HepG2 (cell line): Measurements from ENCODE around the gene MTTP. TPM values are rescaled to one million over a fixed set of nuclear protein-coding genes. Genes with fewer than 3 reads are reported as not detected.
A peak's percentile ranks its signal among the peaks of the same experiment; 100 is the strongest.

Experiments
- ARID3A ChIP-seq: IDR thresholded peaks from 2 replicates; pipeline ENCODE4 v1.6.1; 2012; ENCODE audit warnings: low read depth, low read length, improper control_type of control experiment
- CAMTA2 ChIP-seq: sonication (generic); formaldehyde crosslinking; IDR thresholded peaks from 2 replicates; pipeline ENCODE4 v1.4.0; 2020; ENCODE audit warnings: mild to moderate bottlenecking, missing genetic modification reagents, borderline replicate concordance
- CBX1 ChIP-seq: IDR thresholded peaks from one replicate; pipeline ENCODE4 v1.6.1; 2016; ENCODE audit warnings: antibody characterized with exemption, low read depth
- EZH2 ChIP-seq: conservative IDR thresholded peaks from 2 replicates; pipeline ENCODE4 v1.6.1; 2012; ENCODE audit warnings: mild to moderate bottlenecking, low read depth, low read length, moderate library complexity
- GZF1 ChIP-seq: sonication (generic); formaldehyde crosslinking; IDR thresholded peaks from 2 replicates; pipeline ENCODE4 v1.5.1; 2020; ENCODE audit warnings: mild to moderate bottlenecking, missing genetic modification reagents
- JUND ChIP-seq: sonication (generic); formaldehyde crosslinking; IDR thresholded peaks from 2 replicates; pipeline ENCODE4 v1.8.0; 2022; ENCODE audit warnings: mild to moderate bottlenecking, missing genetic modification reagents
- KDM1A ChIP-seq: IDR thresholded peaks from 2 replicates; pipeline ENCODE4 v1.6.1; 2016; ENCODE audit warnings: missing compliant biosample characterization
- KLF6 ChIP-seq: IDR thresholded peaks from 2 replicates; pipeline ENCODE4 v1.8.0; 2016; ENCODE audit warnings: missing biosample characterization, missing genetic modification reagents
- MXD3 ChIP-seq: IDR thresholded peaks from 2 replicates; pipeline ENCODE4 v1.6.1; 2016; ENCODE audit warnings: mild to moderate bottlenecking, missing biosample characterization, missing genetic modification reagents
- NFAT5 ChIP-seq: sonication (generic); formaldehyde crosslinking; IDR thresholded peaks from 2 replicates; pipeline ENCODE4 v1.4.0; 2020; ENCODE audit warnings: missing genetic modification reagents
- SRSF4 ChIP-seq: fragments of 200-400 bp; formaldehyde crosslinking; IDR thresholded peaks from one replicate; pipeline ENCODE4 v1.6.1; 2018; ENCODE audit warnings: mild to moderate bottlenecking, low read depth, low read length, moderate library complexity; ENCODE audit not compliant: poor library complexity, severe bottlenecking
- TFE3 ChIP-seq: IDR thresholded peaks from 2 replicates; pipeline ENCODE4 v1.6.1; 2016
- ZNF20 ChIP-seq: sonication (generic); formaldehyde crosslinking; IDR thresholded peaks from 2 replicates; pipeline ENCODE4 v1.4.0; 2020; ENCODE audit warnings: mild to moderate bottlenecking, moderate library complexity, missing genetic modification reagents
- ZNF768 ChIP-seq: sonication (generic); formaldehyde crosslinking; IDR thresholded peaks from 2 replicates; pipeline ENCODE4 v1.4.0; 2020; ENCODE audit warnings: missing genetic modification reagents
- ZZZ3 ChIP-seq: sonication (generic); formaldehyde crosslinking; IDR thresholded peaks from 2 replicates; pipeline ENCODE4 v1.4.0; 2020; ENCODE audit warnings: missing genetic modification reagents, mild to moderate bottlenecking, borderline replicate concordance
- polyA plus RNA-seq, 8 experiments: library from polyadenylated mRNA; depleted of rRNA in 3 of 8; stranded (reverse) in 7 of 8; unstranded in 1 of 8; fragments of >200 nt; fragmentation: Illumina TruSeq in 4 of 8; extraction: Trizol in 4 of 8; gene quantifications; 2 replicates each; pipeline versions ENCODE4 v1.2.1 to v1.2.3, GENCODE V29; 2011 to 2016; ENCODE audit warnings: low read depth in 4 of 8, missing spikeins in 1 of 8, mixed read lengths in 1 of 8; ENCODE audit not compliant: insufficient read depth in 1 of 8
- total RNA-seq, 5 experiments: library from RNA; depleted of rRNA; stranded (reverse); fragments of >200 nt; fragmentation: Illumina TruSeq; extraction: Trizol; gene quantifications; 2 replicates each; pipeline ENCODE4 v1.2.3, GENCODE V29; 2016; ENCODE audit warnings: low read depth in 1 of 5
- TF ChIP-seq, protein P1 (sequence below): sonication (generic); formaldehyde crosslinking; IDR thresholded peaks from 2 replicates; pipeline ENCODE4 v1.5.1; 2020; ENCODE audit warnings: mild to moderate bottlenecking, missing genetic modification reagents, moderate library complexity
- TF ChIP-seq, protein P2 (sequence below): sonication (generic); formaldehyde crosslinking; IDR thresholded peaks from 2 replicates; pipeline ENCODE4 v1.5.1; 2020; ENCODE audit warnings: missing genetic modification reagents, mild to moderate bottlenecking, borderline replicate concordance

MTTP gene
- total and polyA plus RNA-seq, 2 of the 13 experiments (the other 11 are each of a cell fraction or from before 2014, with no cell fraction given) = 84.7 to 102 TPM

- no peak for TF ChIP-seq NFAT5 (CRISPR knock-in tag)
- TF ChIP-seq ZNF20 (CRISPR knock-in tag) = no peak
- TF ChIP-seq JUND = no peak
- TF ChIP-seq KLF6 (CRISPR knock-in tag) = no peak
- TF ChIP-seq, protein P1, sequence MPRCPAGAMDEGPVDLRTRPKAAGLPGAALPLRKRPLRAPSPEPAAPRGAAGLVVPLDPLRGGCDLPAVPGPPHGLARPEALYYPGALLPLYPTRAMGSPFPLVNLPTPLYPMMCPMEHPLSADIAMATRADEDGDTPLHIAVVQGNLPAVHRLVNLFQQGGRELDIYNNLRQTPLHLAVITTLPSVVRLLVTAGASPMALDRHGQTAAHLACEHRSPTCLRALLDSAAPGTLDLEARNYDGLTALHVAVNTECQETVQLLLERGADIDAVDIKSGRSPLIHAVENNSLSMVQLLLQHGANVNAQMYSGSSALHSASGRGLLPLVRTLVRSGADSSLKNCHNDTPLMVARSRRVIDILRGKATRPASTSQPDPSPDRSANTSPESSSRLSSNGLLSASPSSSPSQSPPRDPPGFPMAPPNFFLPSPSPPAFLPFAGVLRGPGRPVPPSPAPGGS (CRISPR knock-in tag) = peak; percentile 50; the same call in 1 of the 2 replicates
- no peak for TF ChIP-seq SRSF4
- TF ChIP-seq CAMTA2 (CRISPR knock-in tag) = no peak
- TF ChIP-seq ARID3A = peak; percentile 77
- TF ChIP-seq KDM1A (CRISPR knock-in tag) = 0 out of 2 replicates have a peak, but pooled peaks have one; percentile 26
- TF ChIP-seq GZF1 (CRISPR knock-in tag) = peak; percentile 52; the same call in 1 of the 2 replicates
- no peak; the same call in 1 of the 2 replicates for TF ChIP-seq TFE3 (CRISPR knock-in tag)
- no peak for TF ChIP-seq MXD3 (CRISPR knock-in tag)
- no peak for TF ChIP-seq CBX1
- TF ChIP-seq ZNF768 (CRISPR knock-in tag) = no peak
- no peak for TF ChIP-seq ZZZ3 (CRISPR knock-in tag)
- no peak for TF ChIP-seq EZH2
- TF ChIP-seq, protein P2, sequence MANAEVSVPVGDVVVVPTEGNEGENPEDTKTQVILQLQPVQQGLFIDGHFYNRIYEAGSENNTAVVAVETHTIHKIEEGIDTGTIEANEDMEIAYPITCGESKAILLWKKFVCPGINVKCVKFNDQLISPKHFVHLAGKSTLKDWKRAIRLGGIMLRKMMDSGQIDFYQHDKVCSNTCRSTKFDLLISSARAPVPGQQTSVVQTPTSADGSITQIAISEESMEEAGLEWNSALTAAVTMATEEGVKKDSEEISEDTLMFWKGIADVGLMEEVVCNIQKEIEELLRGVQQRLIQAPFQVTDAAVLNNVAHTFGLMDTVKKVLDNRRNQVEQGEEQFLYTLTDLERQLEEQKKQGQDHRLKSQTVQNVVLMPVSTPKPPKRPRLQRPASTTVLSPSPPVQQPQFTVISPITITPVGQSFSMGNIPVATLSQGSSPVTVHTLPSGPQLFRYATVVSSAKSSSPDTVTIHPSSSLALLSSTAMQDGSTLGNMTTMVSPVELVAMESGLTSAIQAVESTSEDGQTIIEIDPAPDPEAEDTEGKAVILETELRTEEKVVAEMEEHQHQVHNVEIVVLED = peak; percentile 66; the same call in 1 of the 2 replicates
These were observed at the start of gene MTTP (continued) for GRCh38 chr4:99574530-99575324.
